Measurements from ENCODE around the gene DCTPP1. TPM values are rescaled to one million over a fixed set of nuclear protein-coding genes. Genes with fewer than 3 reads are reported as not detected.

Gene DCTPP1
- polyA plus RNA-seq, 1 donor from 2014 or later, result 47.3 TPM

DNA sequence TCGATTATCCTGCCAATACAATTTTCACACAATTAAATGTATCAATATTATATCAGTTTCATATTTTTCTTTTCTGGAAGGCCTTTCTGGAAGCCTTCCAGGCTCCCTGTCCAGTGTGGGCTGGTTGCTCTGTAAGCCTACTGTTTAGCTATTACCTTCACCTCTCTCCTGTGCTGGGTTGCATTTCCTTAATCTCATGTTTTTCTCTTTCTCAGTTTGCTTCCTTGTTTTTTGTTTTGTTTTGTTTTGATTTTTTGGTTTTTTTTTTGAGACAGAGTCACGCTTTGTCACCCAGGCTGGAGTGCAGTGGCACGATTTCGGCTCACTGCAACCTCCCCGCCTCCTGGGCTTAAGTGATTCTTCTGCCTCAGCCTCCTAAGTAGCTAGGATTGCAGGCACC is 9.0 kb upstream of the DCTPP1 start:
- Histone ChIP-seq H3F3A (ENCODE audit: insufficient read depth, low read length, poor library complexity, severe bottlenecking) (no peaks in the 10 kb centered on the region), H3K9me2 (ENCODE audit: insufficient read depth, low read length) (no peaks in the 10 kb centered on the region), H3K4me2 (ENCODE audit: low read length) (no peak overlapping the region), H2AFZ (ENCODE audit: low read depth, low read length) (no peak overlapping the region), H3K27me3 (ENCODE audit: insufficient read depth, low read depth, low read length) (no peaks in the 10 kb centered on the region), H3K79me2 (replicated peaks; ENCODE audit: insufficient read depth, low read length) (no peaks in the 10 kb centered on the region), H3K36me3 (ENCODE audit: insufficient read depth, low read length) (no peaks in the 10 kb centered on the region), H3K27ac (ENCODE audit: low read length) (no peak overlapping the region), H3K4me3 (ENCODE audit: low read length) (no peak overlapping the region), H4K20me1 (ENCODE audit: insufficient read depth) (no peaks in the 10 kb centered on the region), H3K9me3 (ENCODE audit: low read length) (no peaks in the 10 kb centered on the region), H3K9ac (ENCODE audit: low read length) (no peak overlapping the region)
- no peak for TF ChIP-seq MXI1 (conservative IDR thresholded peaks at IDR 0.05; ENCODE audit: poor library complexity, severe bottlenecking)
- no peak for TF ChIP-seq REST (IDR thresholded peaks at IDR 0.05; ENCODE audit: borderline replicate concordance)
- no peak for TF ChIP-seq EZH2 (IDR thresholded peaks at IDR 0.05; ENCODE audit: borderline replicate concordance, insufficient read depth, low read length, poor library complexity, severe bottlenecking)
- TF ChIP-seq SMC3 (conservative IDR thresholded peaks at IDR 0.05; ENCODE audit: poor library complexity), result no peak
- TF ChIP-seq RAD21 (conservative IDR thresholded peaks at IDR 0.05), result no peak

DNA sequence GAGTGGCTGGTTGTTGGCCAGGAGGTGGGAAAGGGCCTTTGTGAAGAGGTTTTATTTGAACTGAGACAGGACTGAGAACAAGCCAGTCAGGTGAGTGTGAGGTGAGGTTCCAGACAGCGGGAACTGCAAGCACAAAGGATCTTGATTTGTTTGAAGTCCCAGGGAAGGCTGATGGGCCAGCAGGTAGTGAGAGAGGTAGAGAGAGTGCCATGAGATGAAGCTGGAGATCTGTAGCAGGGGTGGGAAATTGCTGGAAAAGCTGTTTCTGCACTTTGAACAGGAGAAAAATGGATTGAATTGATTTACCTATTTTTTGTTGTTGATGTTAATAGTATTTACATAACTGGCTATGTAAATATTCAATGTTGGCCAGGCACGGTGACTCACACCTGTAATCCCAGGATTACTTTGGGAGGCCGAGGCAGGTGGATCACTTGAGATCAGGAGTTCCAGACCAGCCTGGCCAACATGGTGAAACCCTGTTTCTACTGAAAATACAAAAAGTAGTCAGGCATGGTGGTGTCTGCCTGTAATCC is 7.7 kb upstream of the DCTPP1 start:
- Histone ChIP-seq H3K36me3 (ENCODE audit: insufficient read depth, low read length) (no peaks in the 10 kb centered on the region), H3K79me2 (replicated peaks; ENCODE audit: insufficient read depth, low read length) (no peaks in the 10 kb centered on the region), H3K27ac (ENCODE audit: low read length) (no peak overlapping the region), H4K20me1 (ENCODE audit: insufficient read depth) (no peaks in the 10 kb centered on the region), H3F3A (ENCODE audit: insufficient read depth, low read length, poor library complexity, severe bottlenecking) (no peaks in the 10 kb centered on the region), H3K4me2 (ENCODE audit: low read length) (no peak overlapping the region), H3K9me2 (ENCODE audit: insufficient read depth, low read length) (no peaks in the 10 kb centered on the region), H3K9ac (ENCODE audit: low read length) (no peak overlapping the region), H2AFZ (ENCODE audit: low read depth, low read length) (no peak overlapping the region), H3K9me3 (ENCODE audit: low read length) (no peaks in the 10 kb centered on the region), H3K27me3 (ENCODE audit: insufficient read depth, low read depth, low read length) (no peaks in the 10 kb centered on the region), H3K4me3 (ENCODE audit: low read length) (no peak overlapping the region)
- TF ChIP-seq REST (IDR thresholded peaks at IDR 0.05; ENCODE audit: borderline replicate concordance), result no peak
- no peak for TF ChIP-seq EP300 (conservative IDR thresholded peaks at IDR 0.05; ENCODE audit: poor library complexity, severe bottlenecking)
- TF ChIP-seq EZH2 (IDR thresholded peaks at IDR 0.05; ENCODE audit: borderline replicate concordance, insufficient read depth, low read length, poor library complexity, severe bottlenecking), result no peak
- TF ChIP-seq, protein P1, sequence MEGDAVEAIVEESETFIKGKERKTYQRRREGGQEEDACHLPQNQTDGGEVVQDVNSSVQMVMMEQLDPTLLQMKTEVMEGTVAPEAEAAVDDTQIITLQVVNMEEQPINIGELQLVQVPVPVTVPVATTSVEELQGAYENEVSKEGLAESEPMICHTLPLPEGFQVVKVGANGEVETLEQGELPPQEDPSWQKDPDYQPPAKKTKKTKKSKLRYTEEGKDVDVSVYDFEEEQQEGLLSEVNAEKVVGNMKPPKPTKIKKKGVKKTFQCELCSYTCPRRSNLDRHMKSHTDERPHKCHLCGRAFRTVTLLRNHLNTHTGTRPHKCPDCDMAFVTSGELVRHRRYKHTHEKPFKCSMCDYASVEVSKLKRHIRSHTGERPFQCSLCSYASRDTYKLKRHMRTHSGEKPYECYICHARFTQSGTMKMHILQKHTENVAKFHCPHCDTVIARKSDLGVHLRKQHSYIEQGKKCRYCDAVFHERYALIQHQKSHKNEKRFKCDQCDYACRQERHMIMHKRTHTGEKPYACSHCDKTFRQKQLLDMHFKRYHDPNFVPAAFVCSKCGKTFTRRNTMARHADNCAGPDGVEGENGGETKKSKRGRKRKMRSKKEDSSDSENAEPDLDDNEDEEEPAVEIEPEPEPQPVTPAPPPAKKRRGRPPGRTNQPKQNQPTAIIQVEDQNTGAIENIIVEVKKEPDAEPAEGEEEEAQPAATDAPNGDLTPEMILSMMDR (IDR thresholded peaks at IDR 0.05; ENCODE audit: poor library complexity, severe bottlenecking), result no peak
- no peak for TF ChIP-seq TAF1 (IDR thresholded peaks at IDR 0.05; ENCODE audit: low read depth)
- TF ChIP-seq SMC3 (conservative IDR thresholded peaks at IDR 0.05; ENCODE audit: poor library complexity), result no peak
- TF ChIP-seq MXI1 (conservative IDR thresholded peaks at IDR 0.05; ENCODE audit: poor library complexity, severe bottlenecking), result no peak
- no peak for TF ChIP-seq POLR2AphosphoS5 (IDR thresholded peaks at IDR 0.05)
- TF ChIP-seq RAD21 (conservative IDR thresholded peaks at IDR 0.05), result no peak
